HG02623 (cell line): ENCODE results near the gene LRRC56.
"Not testable (repeated sequence)": the region's sequence is repeated elsewhere in the genome, so short reads cannot be mapped to it uniquely, and the experiment has no call there.

Source experiments
- ATAC-seq: cut with Tn5 transposase; IDR thresholded peaks from one replicate; pipeline ENCODE4 v1.9.1; 2021; ENCODE audit warnings: moderate library complexity; ENCODE audit not compliant: unreplicated experiment

The LRRC56 gene

DNA sequence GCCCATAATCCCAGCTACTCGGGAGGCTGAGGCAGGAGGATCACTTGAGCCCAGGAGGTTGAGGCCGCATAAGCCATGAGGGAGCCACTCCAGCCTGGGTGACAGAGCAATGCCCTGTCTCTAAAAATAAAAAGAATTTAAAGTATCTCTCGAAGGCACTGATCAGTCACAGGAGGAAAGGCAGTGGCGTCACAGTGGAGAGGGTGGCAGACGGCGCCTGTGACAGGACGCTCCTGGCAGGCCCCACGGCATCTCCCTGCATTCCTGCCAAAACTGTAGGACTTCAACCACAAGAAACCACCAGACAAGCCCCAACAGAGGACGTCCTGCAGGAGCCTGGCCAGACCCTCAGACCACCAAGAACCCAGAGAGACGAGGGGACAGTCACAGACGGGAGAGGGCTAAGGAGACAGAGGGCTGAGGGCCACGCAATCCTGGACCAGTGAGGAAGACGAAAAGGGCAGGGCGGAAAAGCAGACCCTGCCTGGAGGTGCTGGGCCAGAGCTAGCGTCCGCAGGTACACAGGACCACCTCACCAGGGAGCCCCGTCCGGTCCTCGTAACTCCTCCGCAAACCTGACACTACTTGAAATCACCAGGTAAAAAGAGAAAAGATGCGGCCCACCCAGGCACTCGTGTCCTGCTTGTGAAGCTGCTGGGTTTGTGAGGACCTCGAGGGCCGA, 36.2 kb upstream of the LRRC56 start:
- ATAC-seq: no peak

- no peak for ATAC-seq
These were observed 35.5 kb upstream of the LRRC56 start for GRCh38 chr11:501683-502287.

DNA sequence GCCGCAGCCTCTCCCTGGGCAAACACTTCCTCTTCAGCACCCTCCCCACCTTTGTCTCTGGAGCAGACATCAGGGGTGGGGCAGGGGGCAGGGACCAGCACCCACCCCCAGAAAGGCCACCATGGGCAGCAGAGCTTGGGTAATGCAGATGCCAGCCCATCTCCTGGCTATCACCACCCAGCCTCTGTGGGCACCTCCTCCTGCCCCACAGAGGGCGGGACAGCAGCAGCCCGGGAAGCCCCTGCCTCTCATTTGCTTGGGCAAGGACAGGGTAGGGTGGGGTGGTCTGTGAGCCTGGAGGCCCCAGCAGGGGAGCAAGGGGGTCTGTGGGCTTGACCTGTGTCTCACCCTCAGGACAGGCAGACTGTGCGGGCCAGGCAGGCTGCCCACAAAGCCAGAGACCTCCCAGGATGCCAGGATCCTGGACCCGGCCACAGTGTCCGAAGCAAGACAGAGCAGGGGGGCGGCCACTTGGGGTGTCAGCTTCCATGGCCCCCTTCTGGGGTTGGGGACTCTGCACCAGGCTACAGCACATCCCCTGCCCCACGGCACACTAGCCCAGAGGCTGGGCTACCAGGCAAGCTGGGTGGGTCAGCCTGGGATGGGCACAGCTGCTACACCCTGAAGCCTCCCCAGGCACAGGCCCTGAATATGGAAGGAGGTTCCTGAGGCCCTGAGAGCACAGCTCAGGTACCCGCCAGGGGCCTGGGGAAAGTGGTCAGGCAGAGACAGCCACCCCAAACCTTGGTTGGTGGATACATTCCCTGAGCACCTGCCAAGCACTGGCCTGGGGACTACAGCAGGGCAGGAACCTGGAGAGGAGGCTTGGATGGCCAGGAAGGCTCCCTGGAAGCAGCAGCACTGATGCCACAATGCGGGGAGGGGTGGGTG, 34.8 kb upstream of the LRRC56 start:
- ATAC-seq: no peak

DNA sequence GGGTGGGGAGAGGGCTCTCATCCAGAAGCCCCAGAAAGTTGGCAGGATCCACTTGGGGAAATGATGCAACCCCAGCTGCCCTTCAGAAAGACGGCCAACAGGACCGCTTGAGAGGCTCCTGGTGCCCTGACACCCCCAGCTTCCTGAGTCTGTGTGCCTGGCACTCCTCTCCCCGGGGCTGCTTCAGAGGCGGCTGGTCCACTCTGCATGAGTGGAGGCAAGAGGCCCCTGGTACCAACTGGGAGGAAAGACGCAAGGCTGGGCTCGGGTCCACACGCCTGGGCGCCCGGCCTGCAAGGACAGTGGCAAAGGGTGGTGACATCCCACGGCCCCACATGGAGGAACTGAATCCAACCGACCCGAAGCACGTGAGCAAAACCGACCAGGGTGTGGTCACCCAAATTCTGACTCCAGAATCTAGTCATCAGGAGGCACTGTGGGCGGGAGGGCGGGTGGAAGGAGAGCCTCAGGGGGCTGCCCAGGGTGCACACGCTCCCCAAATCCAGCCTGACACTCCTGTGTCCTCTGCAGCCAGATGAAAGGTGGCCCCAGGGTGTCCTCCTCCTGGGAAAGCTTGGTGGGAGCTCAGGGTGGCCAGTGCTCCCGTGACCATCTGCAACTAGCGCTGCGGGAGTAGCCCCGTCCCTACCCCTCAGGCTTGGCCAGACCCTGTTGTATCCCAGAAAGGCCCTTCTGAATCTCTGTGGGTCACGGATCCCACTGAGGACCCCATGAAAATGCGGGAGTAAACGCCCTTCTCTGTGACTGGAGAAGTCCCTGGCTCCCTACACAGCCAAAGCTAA, 33.9 kb upstream of the LRRC56 start:
- no peak for ATAC-seq

DNA sequence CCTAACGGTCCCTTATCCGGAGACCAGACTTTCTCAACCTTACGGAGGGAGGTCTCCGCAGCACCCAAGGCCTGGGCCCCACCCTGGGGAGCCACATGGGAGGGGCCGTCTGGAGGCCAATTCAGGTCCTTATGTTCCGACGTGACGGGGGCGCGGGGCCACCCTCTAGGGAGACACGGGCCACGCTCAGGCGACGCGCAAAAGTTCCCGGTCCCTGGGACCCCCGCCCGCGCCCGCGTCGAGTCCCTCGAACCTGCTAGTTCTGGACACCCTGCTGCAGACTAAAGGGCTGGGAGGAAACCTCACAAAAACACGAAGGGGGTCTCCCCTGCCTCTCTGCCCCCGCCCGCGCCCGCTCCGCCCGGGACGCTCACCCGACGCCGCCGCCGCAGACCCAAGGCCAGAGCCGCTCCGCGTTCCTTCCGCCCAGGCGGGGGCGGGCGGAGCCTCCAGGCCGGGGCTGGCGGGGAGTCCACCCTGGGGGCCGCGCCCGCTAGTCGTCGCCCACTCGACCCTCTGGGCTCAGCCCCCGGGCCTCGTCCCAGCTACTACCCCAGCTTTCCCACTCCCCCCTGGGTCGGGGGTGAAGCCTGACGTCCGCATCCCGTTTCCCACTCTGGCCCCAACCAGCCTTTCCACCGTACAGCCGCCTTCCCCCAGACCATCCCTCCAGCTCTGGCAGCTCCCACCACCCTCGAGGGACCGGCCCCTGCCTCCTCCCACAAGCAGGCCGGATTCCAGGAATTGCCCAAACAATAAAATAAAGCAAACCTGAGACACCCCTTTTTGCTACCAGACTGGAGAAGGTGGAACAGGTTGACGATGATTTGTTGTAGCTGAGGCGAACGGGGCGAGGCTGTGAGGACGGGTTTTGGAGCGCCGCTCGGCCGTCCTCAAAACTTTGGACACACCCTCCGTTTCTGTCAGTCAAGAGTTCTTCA, 33.0 kb upstream of the LRRC56 start:
- ATAC-seq: no peak

GRCh38 chr11:504994-505344, 32.4 kb upstream of the LRRC56 start:
- no peak for ATAC-seq

- peak; percentile 62 for ATAC-seq
These were observed 30.9 kb upstream of the LRRC56 start for GRCh38 chr11:506238-506994.

GRCh38 chr11:506995-507726, 30.2 kb upstream of the LRRC56 start, which contains the start of gene RNH1:
Gene RNH1, minus strand, starts transcription at chr11:507242. Its CDS starts 5,080 bp downstream, at chr11:502162.
- peak; percentile 47 for ATAC-seq

DNA sequence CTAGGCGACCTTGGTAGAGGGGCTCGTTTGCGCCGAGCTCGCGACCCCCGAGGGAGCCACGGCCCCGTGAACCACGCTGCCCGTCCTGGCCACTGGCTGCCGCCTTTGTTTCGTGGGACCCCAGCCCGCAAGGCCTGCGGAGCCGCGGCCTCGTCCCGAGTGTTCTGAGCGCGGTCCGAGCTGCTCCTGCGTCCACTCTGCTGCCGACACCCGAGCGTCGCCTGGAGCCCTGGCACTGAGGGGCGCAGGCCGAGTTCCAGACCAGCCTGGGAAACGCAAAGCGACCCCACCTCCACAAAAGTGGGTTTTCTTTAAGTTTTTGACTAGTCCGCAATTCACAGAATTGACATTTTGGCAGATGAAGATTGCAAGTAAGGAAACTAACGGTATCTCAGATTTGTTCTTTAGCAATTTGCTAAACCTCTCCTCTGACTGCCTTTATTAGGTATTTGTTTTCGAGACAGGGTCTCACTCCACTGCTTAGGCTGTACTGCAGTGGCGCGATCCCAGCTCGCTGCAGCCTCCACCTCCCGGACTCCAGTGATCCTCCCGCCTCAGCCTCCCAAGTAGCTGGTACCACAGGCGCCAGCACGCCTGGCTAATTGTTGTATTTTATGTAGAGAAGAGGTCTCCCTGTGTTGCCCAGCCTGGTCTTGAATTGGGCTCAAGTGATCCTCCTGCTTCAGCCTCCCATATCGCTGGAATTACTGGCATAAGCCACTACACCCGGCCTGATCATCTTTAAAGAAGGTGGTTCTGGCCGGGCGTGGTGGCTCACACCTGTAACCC, 29.4 kb upstream of the LRRC56 start:
- no peak for ATAC-seq

DNA sequence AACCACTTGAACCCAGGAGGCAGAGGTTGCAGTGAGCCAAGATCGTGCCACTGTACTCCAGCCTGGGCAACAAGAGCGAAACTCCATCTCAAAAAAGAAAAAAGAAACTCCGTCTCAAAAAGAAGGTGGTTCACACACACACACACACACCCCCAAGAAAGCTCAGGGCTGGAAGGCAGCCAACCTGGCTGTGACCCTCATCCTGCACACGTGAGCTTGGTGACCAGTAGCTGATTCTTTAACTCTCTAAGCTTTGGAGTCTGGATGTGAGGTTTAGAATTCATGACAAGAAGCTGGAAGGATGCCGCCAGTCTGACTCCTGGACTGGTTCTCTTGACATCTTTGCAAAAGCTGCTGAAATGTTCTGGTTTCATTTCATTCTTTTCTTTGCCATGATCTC, 28.4 kb upstream of the LRRC56 start:
- no peak for ATAC-seq

- no peak for ATAC-seq
These were observed 24.3 kb upstream of the LRRC56 start for GRCh38 chr11:512761-513595.

GRCh38 chr11:514606-515005, 22.7 kb upstream of the LRRC56 start:
- no peak for ATAC-seq

DNA sequence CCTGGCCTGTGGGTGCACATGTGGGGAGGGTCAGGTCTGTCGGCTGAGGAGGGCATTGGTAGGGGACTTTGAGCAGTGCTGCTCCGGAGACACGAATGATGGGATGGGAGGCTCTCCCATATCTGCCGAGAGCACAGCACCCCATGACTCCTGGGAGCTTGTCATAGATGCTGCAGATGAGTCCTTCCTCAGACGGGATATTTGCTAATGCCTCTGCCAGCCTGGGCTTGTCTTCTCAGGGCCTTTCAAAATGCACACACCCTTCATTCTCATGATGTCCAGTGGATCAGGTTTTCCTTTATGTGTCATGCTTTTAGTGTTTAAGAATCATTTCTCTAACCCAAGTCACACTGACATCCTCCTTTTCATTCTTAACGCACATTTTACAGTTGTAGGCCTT, 22.2 kb upstream of the LRRC56 start:
- no peak for ATAC-seq

GRCh38 chr11:516400-516799, 20.9 kb upstream of the LRRC56 start:
- no peak for ATAC-seq

GRCh38 chr11:516918-517685, 20.2 kb upstream of the LRRC56 start:
- ATAC-seq: not testable (repeated sequence)
